ENCODE measurements around the gene MINK1. TPM values are rescaled to one million over a fixed set of nuclear protein-coding genes. Genes with fewer than 3 reads are reported as not detected.

Gene MINK1
- total RNA-seq, 1 donor from 2014 or later = 63.2 TPM

DNA sequence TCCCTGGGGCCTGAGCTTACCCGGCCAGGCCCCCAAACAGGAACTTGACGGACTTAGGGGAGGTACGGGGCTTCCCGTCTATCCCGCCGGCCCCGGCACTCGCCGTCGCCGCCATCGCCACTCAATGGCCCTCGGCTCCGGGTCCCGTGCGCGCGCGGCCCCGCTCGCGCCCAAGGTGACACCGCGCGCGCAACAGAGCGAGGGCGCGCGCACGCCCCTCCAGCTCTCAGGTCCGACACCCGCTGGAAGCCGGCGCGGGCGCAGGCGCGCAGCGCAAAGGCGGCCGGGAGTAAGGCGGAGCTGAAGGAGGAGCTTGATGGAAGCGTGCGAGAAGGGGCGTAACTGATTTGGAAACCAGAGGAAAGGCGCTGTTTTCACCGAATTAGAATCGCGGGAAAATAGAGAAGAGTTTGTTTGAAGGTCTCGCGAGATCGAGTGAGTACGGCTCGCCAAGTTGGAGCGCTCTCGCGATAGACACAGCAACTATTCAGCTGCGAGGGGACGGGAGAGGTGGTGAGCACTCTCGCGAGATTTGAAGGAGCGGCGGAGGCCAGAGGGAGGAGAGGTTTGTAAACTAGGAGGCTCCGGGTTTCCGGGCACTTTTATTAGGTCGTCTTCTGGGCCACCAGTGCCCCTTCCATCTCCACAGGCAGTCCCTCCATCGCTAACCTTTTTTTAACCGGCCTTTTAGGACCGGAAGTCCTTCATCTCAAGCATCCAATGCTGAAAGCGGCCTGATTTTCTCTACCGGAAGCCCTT, 106.8 kb downstream of the MINK1 start, which contains the start of the genes RNF167 and SLC25A11:
TSS of gene RNF167 (plus strand) at position 473 of the 759 bp plus-strand sequence. CDS start 642 bp downstream, outside the sequence.
TSS of gene SLC25A11 (minus strand) at position 251 of the 759 bp plus-strand sequence. CDS start at position 115, 136 bp downstream.
- Histone ChIP-seq H2AFZ (ENCODE audit: low read depth, low read length) (peak within 1 kb of the TSS; percentile 81), H3K27me3 (ENCODE audit: insufficient read depth, low read length) (no peaks in the 10 kb centered on the region), H3K4me3 (ENCODE audit: insufficient read depth, low read depth, low read length) (peak within 1 kb of the TSS; percentile 85), H3K27ac (ENCODE audit: low read depth, low read length) (peak within 1 kb of the TSS; percentile 96), H3K36me3 (ENCODE audit: insufficient read depth, low read length) (peaks cover 25% of the 10 kb centered on the region), H3K4me2 (ENCODE audit: low read length) (peak within 1 kb of the TSS; percentile 97), H3K9ac (ENCODE audit: low read length) (peak within 1 kb of the TSS; percentile 97), H4K20me1 (ENCODE audit: insufficient read depth, low read length) (peaks cover 37% of the 10 kb centered on the region), H3K79me2 (ENCODE audit: insufficient read depth, low read length) (peaks cover 66% of the 10 kb centered on the region), H3K9me3 (ENCODE audit: insufficient read depth, low read depth, low read length) (no peaks in the 10 kb centered on the region), H3K4me1 (ENCODE audit: insufficient read depth, low read length) (peaks cover 28% of the 10 kb centered on the region)
- no peaks in the 10 kb centered on the region for H3K27me3 Mint-ChIP-seq (ENCODE audit: low read depth, unreplicated experiment)
- H3K36me3 Mint-ChIP-seq (ENCODE audit: low read depth, unreplicated experiment) = peaks cover 11% of the 10 kb centered on the region
- peak; percentile 98 for DNase-seq (ENCODE audit: low read depth)
- peak within 1 kb of the TSS; percentile 99 for H3K27ac Mint-ChIP-seq (ENCODE audit: unreplicated experiment)
- H3K4me1 Mint-ChIP-seq (ENCODE audit: low read depth, unreplicated experiment) = peaks cover 29% of the 10 kb centered on the region
- no peak for TF ChIP-seq EZH2 (IDR thresholded peaks at IDR 0.05; ENCODE audit: insufficient read depth, low read length)
- peaks cover 2% of the 10 kb centered on the region for H3K9me3 Mint-ChIP-seq (ENCODE audit: unreplicated experiment)
- peak; percentile 50 for FAIRE-seq
- H3K4me3 Mint-ChIP-seq (ENCODE audit: unreplicated experiment) = peak within 1 kb of the TSS; percentile 95

DNA sequence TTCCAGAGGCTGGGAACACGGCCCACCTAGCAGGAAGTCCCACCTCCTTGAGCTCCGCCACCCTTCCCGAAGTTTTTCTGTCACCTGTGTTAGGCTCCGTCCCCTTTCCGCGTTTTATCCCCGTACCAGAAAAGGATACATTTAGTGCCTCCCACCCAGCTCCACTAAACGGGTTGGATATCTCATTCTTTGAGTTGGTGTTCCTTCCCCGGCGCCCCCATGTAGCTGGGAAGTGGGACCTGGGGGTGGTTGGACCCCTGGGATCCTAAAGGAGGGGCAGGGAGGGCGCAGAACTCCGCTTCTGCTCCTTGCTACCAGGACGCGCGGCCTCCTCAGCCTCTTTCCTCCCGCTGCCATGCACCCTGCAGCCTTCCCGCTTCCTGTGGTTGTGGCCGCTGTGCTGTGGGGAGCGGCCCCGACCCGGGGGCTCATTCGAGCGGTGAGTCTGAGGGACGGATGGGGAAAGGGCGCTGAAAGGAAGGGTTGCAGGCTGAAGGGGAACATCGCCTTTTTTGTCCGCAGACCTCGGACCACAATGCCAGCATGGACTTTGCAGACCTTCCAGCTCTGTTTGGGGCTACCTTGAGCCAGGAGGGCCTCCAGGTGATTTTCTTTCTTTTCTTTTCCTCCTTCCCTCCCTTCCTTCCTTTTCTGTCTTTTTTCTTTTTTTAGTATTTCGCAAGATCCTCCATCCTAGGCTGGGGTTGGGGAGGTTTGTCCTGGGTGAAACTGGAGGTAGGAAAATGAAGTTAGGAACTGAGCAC, 107.6 kb downstream of the MINK1 start:
- peak overlapping the region; percentile 97 for H3K4me2 ChIP-seq (ENCODE audit: low read length)
- H3K4me3 ChIP-seq (ENCODE audit: insufficient read depth, low read depth, low read length) = peak overlapping the region; percentile 85
- peaks cover 37% of the 10 kb centered on the region for H3K4me1 Mint-ChIP-seq (ENCODE audit: low read depth, unreplicated experiment)
- peaks cover 15% of the 10 kb centered on the region for H3K36me3 Mint-ChIP-seq (ENCODE audit: low read depth, unreplicated experiment)
- H3K27ac ChIP-seq (ENCODE audit: low read depth, low read length) = peak overlapping the region; percentile 96
- H3K79me2 ChIP-seq (ENCODE audit: insufficient read depth, low read length) = peaks cover 74% of the 10 kb centered on the region
- H2AFZ ChIP-seq (ENCODE audit: low read depth, low read length) = peak overlapping the region; percentile 81
- peak overlapping the region; percentile 99 for H3K27ac Mint-ChIP-seq (ENCODE audit: unreplicated experiment)
- peak overlapping the region; percentile 97 for H3K9ac ChIP-seq (ENCODE audit: low read length)
- peaks cover 2% of the 10 kb centered on the region for H3K9me3 Mint-ChIP-seq (ENCODE audit: unreplicated experiment)
- H3K27me3 Mint-ChIP-seq (ENCODE audit: low read depth, unreplicated experiment) = no peaks in the 10 kb centered on the region
- peaks cover 35% of the 10 kb centered on the region for H3K4me1 ChIP-seq (ENCODE audit: insufficient read depth, low read length)
- FAIRE-seq (no peak), DNase-seq (ENCODE audit: low read depth) (no peak)
- H3K27me3 ChIP-seq (ENCODE audit: insufficient read depth, low read length) = no peaks in the 10 kb centered on the region
- no peak for TF ChIP-seq EZH2 (IDR thresholded peaks at IDR 0.05; ENCODE audit: insufficient read depth, low read length)
- TF ChIP-seq, protein P1, sequence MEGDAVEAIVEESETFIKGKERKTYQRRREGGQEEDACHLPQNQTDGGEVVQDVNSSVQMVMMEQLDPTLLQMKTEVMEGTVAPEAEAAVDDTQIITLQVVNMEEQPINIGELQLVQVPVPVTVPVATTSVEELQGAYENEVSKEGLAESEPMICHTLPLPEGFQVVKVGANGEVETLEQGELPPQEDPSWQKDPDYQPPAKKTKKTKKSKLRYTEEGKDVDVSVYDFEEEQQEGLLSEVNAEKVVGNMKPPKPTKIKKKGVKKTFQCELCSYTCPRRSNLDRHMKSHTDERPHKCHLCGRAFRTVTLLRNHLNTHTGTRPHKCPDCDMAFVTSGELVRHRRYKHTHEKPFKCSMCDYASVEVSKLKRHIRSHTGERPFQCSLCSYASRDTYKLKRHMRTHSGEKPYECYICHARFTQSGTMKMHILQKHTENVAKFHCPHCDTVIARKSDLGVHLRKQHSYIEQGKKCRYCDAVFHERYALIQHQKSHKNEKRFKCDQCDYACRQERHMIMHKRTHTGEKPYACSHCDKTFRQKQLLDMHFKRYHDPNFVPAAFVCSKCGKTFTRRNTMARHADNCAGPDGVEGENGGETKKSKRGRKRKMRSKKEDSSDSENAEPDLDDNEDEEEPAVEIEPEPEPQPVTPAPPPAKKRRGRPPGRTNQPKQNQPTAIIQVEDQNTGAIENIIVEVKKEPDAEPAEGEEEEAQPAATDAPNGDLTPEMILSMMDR (IDR thresholded peaks at IDR 0.05; ENCODE audit: insufficient read depth, low read depth, low read length) = no peak
- H4K20me1 ChIP-seq (ENCODE audit: insufficient read depth, low read length) = peaks cover 45% of the 10 kb centered on the region
- peak overlapping the region; percentile 95 for H3K4me3 Mint-ChIP-seq (ENCODE audit: unreplicated experiment)
- H3K9me3 ChIP-seq (ENCODE audit: insufficient read depth, low read depth, low read length) = no peaks in the 10 kb centered on the region
- peaks cover 29% of the 10 kb centered on the region for H3K36me3 ChIP-seq (ENCODE audit: insufficient read depth, low read length)

DNA sequence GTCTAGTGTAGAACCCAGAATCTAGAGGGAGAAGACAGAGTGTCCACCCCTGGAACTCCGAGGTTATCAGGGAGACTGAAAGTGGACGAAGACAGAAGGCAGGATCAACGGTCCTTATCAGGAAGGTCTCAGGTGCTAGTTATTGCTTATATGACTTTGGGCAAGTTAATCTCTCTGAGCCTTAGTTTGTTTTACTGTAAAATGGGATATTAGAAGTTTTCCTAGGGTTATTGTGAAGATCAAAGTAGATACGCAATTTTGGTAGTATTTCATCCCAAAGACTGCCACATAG, 108.1 kb downstream of the MINK1 start:
- peak overlapping the region; percentile 97 for H3K4me2 ChIP-seq (ENCODE audit: low read length)
- H3K4me1 Mint-ChIP-seq (ENCODE audit: low read depth, unreplicated experiment) = peaks cover 37% of the 10 kb centered on the region
- H3K27me3 Mint-ChIP-seq (ENCODE audit: low read depth, unreplicated experiment) = no peaks in the 10 kb centered on the region
- no peaks in the 10 kb centered on the region for H3K27me3 ChIP-seq (ENCODE audit: insufficient read depth, low read length)
- peaks cover 79% of the 10 kb centered on the region for H3K79me2 ChIP-seq (ENCODE audit: insufficient read depth, low read length)
- H3K9ac ChIP-seq (ENCODE audit: low read length) = peak overlapping the region; percentile 97
- peaks cover 2% of the 10 kb centered on the region for H3K9me3 Mint-ChIP-seq (ENCODE audit: unreplicated experiment)
- FAIRE-seq = no peak
- peak overlapping the region; percentile 96 for H3K27ac ChIP-seq (ENCODE audit: low read depth, low read length)
- H4K20me1 ChIP-seq (ENCODE audit: insufficient read depth, low read length) = peaks cover 50% of the 10 kb centered on the region
- H3K4me3 ChIP-seq (ENCODE audit: insufficient read depth, low read depth, low read length) = peak overlapping the region; percentile 85
- TF ChIP-seq, protein P1 (IDR thresholded peaks at IDR 0.05; ENCODE audit: insufficient read depth, low read depth, low read length) = no peak
- no peak for TF ChIP-seq EZH2 (IDR thresholded peaks at IDR 0.05; ENCODE audit: insufficient read depth, low read length)
- H3K4me1 ChIP-seq (ENCODE audit: insufficient read depth, low read length) = peaks cover 40% of the 10 kb centered on the region
- peak overlapping the region; percentile 99 for H3K27ac Mint-ChIP-seq (ENCODE audit: unreplicated experiment)
- DNase-seq (ENCODE audit: low read depth) = no peak
- peaks cover 32% of the 10 kb centered on the region for H3K36me3 ChIP-seq (ENCODE audit: insufficient read depth, low read length)
- H2AFZ ChIP-seq (ENCODE audit: low read depth, low read length) = no peak overlapping the region
- H3K9me3 ChIP-seq (ENCODE audit: insufficient read depth, low read depth, low read length) = no peaks in the 10 kb centered on the region
- H3K36me3 Mint-ChIP-seq (ENCODE audit: low read depth, unreplicated experiment) = peaks cover 19% of the 10 kb centered on the region
- H3K4me3 Mint-ChIP-seq (ENCODE audit: unreplicated experiment) = peak overlapping the region; percentile 95
